SK-N-MC (cell line): ENCODE measurements around the gene GARIN5A.

ENCODE experiments used
- EZH2 ChIP-seq: fragments of 200-600 bp; sonication (generic); IDR thresholded peaks from one replicate; pipeline ENCODE4 v1.6.1; 2017; ENCODE audit warnings: antibody characterized with exemption
- FOXP2 ChIP-seq: optimal IDR thresholded peaks from 2 replicates; pipeline ENCODE3; 2011; ENCODE audit warnings: mild to moderate bottlenecking, moderate library complexity; ENCODE audit not compliant: insufficient read depth; ENCODE audit errors: extremely low read length, control extremely low read depth
- POLR2AphosphoS5 ChIP-seq: IDR thresholded peaks from 2 replicates; pipeline ENCODE4 v1.6.1; 2012; ENCODE audit warnings: mild to moderate bottlenecking, low read depth, low read length, borderline replicate concordance

DNA sequence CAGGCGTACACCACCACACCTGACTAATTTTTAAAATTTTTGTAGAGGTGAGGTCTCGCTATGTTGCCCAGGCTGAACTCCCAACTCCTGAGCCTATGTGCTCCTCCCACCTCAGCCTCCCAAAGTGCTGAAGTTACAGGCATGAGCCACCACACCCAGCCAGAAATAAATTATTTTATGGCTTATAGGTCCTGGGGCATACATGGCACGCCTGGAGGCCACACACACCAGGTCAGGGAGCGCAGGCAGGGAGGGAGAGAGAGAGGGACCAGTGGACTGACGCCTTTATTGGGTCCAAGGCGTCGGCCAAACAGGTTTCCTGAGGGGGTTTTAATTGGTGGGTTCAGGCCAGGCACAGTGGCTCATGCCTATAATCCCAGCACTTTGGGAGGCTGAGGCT lies 51.1 kb downstream of the GARIN5A start:
- TF ChIP-seq EZH2 (no peak), FOXP2 (no peak), POLR2AphosphoS5 (no peak)
